Measurements from ENCODE around the gene ARHGAP23.

DNA sequence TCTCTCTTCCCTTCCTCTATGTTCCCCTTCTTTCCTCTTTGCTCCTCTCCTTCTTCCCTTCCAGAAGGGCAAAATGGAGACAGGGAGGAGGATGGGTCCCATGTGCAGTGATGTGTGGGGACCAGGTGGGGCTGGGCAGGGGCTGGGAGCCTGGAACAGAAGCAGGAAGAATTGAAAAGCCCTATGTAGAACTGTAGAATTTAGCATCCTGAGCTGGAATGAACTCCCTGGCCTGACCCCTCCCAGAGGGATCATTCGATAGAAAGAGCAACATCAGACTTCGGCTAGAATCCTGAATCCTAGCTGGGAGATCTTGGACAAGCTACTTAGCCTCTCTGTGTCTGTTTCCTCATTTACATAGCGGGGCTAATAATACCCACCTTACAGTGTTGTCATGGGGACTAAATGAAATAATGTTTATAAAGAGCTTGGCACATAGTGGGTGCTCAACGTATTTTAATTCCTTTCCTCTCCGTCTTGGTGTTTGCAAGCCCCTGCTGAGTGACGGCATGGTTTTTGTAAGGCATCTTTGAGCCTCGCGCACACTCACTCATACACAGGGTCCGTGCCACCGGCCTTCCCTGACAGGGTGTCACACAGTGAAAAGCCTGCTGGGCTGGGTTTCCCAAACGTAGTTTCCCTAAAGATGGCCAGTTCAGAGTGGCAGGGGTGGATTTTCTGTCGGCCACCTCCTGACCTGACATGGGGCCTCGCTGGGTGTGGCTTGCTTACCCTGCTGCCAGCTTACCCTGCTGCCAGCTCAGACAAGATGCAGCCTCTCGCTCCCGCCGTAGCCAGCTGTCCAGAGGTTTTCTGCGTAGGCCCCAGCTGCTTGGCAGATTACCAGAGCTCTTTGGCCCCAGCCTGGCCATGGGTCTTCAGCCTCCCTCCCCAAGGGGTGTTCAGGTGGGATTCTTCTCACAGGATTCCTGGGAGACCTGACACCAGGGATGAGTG, 6.1 kb upstream of the ARHGAP23 start:
- no peak for TF ChIP-seq EP300 (IDR thresholded peaks at IDR 0.05)
- TF ChIP-seq, protein P1, sequence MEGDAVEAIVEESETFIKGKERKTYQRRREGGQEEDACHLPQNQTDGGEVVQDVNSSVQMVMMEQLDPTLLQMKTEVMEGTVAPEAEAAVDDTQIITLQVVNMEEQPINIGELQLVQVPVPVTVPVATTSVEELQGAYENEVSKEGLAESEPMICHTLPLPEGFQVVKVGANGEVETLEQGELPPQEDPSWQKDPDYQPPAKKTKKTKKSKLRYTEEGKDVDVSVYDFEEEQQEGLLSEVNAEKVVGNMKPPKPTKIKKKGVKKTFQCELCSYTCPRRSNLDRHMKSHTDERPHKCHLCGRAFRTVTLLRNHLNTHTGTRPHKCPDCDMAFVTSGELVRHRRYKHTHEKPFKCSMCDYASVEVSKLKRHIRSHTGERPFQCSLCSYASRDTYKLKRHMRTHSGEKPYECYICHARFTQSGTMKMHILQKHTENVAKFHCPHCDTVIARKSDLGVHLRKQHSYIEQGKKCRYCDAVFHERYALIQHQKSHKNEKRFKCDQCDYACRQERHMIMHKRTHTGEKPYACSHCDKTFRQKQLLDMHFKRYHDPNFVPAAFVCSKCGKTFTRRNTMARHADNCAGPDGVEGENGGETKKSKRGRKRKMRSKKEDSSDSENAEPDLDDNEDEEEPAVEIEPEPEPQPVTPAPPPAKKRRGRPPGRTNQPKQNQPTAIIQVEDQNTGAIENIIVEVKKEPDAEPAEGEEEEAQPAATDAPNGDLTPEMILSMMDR (IDR thresholded peaks at IDR 0.05): no peak
